HCT116 (cell line): Measurements from ENCODE around the gene PLVAP.

Experiments used
- ATF3 ChIP-seq: IDR thresholded peaks from 2 replicates; pipeline ENCODE4 v1.6.1; 2012
- CTCF ChIP-seq, 3 experiments: fragments of 200-600 bp in 1 of 3; sonication (generic) in 1 of 3; IDR thresholded peaks in 2 of 3; conservative IDR thresholded peaks in 1 of 3; 2 replicates each; pipeline ENCODE4 v1.5.1; 2012 to 2017; ENCODE audit warnings: low read depth in 2 of 3, low read length in 2 of 3, antibody characterized with exemption in 1 of 3, borderline replicate concordance in 1 of 3, control low read depth in 1 of 3, mild to moderate bottlenecking in 1 of 3, mixed read lengths in 1 of 3, mixed run types in 1 of 3, moderate library complexity in 1 of 3; ENCODE audit not compliant: insufficient read depth in 1 of 3
- EZH2 ChIP-seq: fragments of 200-600 bp; sonication (generic); IDR thresholded peaks from 2 replicates; pipeline ENCODE4 v1.6.1; 2017; ENCODE audit warnings: antibody characterized with exemption, mixed run types
- POLR2A ChIP-seq: IDR thresholded peaks from 2 replicates; pipeline ENCODE4 v1.7.0; 2011; ENCODE audit warnings: borderline replicate concordance; ENCODE audit not compliant: insufficient read depth, insufficient read length; ENCODE audit errors: extremely low read depth
- RAD21 ChIP-seq: IDR thresholded peaks from 2 replicates; pipeline ENCODE4 v1.6.1; 2012; ENCODE audit warnings: low read depth, mild to moderate bottlenecking
- REST ChIP-seq: IDR thresholded peaks from 2 replicates; pipeline ENCODE4 v1.6.1; 2012; ENCODE audit warnings: low read depth
- SP1 ChIP-seq: IDR thresholded peaks from 2 replicates; pipeline ENCODE4 v1.6.1; 2012; ENCODE audit warnings: low read depth
- TCF7L2 ChIP-seq: IDR thresholded peaks from 2 replicates; pipeline ENCODE4 v1.7.0; 2011; ENCODE audit warnings: borderline replicate concordance, inconsistent platforms; ENCODE audit not compliant: insufficient read depth, insufficient read length; ENCODE audit errors: extremely low read depth
- ZFX ChIP-seq: fragments of 450-650 bp; IDR thresholded peaks from 2 replicates; pipeline ENCODE4 v1.6.1; 2017

GRCh38 chr19:17394891-17395415 is 17.8 kb upstream of the PLVAP start:
- TF ChIP-seq CTCF (IDR thresholded peaks at IDR 0.05 in 2 of 3, conservative IDR thresholded peaks at IDR 0.05 in 1 of 3; ENCODE audit: borderline replicate concordance in 1 of 3, insufficient read depth in 1 of 3, low read depth in 2 of 3, low read length in 2 of 3) (peak; percentile 75 to 82 (median 82)), TCF7L2 (no peak), SP1 (no peak), ATF3 (no peak), POLR2A (no peak), ZFX (no peak), EZH2 (no peak), RAD21 (peak; percentile 91), REST (no peak)
